Keratinocyte (primary cell): ENCODE results near the gene KIF16B. TPM values are rescaled to one million over a fixed set of nuclear protein-coding genes. Genes with fewer than 3 reads are reported as not detected.

ENCODE experiments used
- DNase-seq: peaks from one replicate; pipeline ENCODE4 v3.0.0-alpha.2; 2011; ENCODE audit warnings: low read depth, missing footprints, low spot score
- FAIRE-seq: peaks from 2 replicates; lab custom pipeline; 2011; peaks lifted over from hg19 to GRCh38; lab: Jason Lieb, UNC
- H2AFZ ChIP-seq: 2 replicates; pipeline ENCODE4 v1.6.0; 2012; ENCODE audit warnings: low read length, control low read depth, inconsistent platforms; ENCODE audit not compliant: control insufficient read depth
- H3K27ac ChIP-seq: 2 replicates; pipeline ENCODE4 v1.5.1; 2011; ENCODE audit warnings: low read length; ENCODE audit not compliant: control insufficient read depth, insufficient read depth
- H3K27me3 ChIP-seq: 3 replicates; pipeline ENCODE4 v1.6.0; 2011; ENCODE audit warnings: low read length; ENCODE audit not compliant: control insufficient read depth, insufficient read depth; ENCODE audit errors: extremely low read depth
- H3K36me3 ChIP-seq, 2 experiments: 2 replicates in 1 of 2; 3 replicates in 1 of 2; pipeline ENCODE4 v1.5.1; 2011; ENCODE audit warnings: low read length in 2 of 2, mild to moderate bottlenecking in 1 of 2; ENCODE audit not compliant: control insufficient read depth in 2 of 2, insufficient read depth in 2 of 2; ENCODE audit errors: extremely low read depth in 1 of 2
- H3K4me1 ChIP-seq: 3 replicates; pipeline ENCODE4 v1.5.1; 2011; ENCODE audit warnings: low read length; ENCODE audit not compliant: control insufficient read depth, insufficient read depth; ENCODE audit errors: extremely low read depth
- H3K4me2 ChIP-seq: 3 replicates; pipeline ENCODE4 v1.6.0; 2011; ENCODE audit warnings: low read depth, low read length; ENCODE audit not compliant: control insufficient read depth, insufficient read depth; ENCODE audit errors: extremely low read depth
- H3K4me3 ChIP-seq, 3 experiments: fragments of 200-600 bp in 1 of 3; sonication (generic) in 1 of 3; 2 replicates in 2 of 3; 3 replicates in 1 of 3; pipeline ENCODE4 v1.5.1; 2011 to 2016; ENCODE audit warnings: low read length in 3 of 3, mild to moderate bottlenecking in 3 of 3, control low read depth in 2 of 3, inconsistent platforms in 1 of 3, low read depth in 1 of 3, mixed read lengths in 1 of 3, mixed run types in 1 of 3, moderate library complexity in 1 of 3; ENCODE audit not compliant: control insufficient read depth in 2 of 3, insufficient read depth in 2 of 3; ENCODE audit errors: extremely low read depth in 1 of 3
- H3K79me2 ChIP-seq: 2 replicates; pipeline ENCODE4 v1.6.0; 2012; ENCODE audit warnings: low read length; ENCODE audit not compliant: control insufficient read depth, insufficient read depth
- H3K9ac ChIP-seq: 3 replicates; pipeline ENCODE4 v1.6.0; 2011; ENCODE audit warnings: low read length; ENCODE audit not compliant: control insufficient read depth, insufficient read depth; ENCODE audit errors: extremely low read depth
- H3K9me1 ChIP-seq: 3 replicates; pipeline ENCODE4 v1.6.0; 2011; ENCODE audit warnings: low read length; ENCODE audit not compliant: control insufficient read depth, insufficient read depth; ENCODE audit errors: extremely low read depth
- H3K9me3 ChIP-seq: 2 replicates; pipeline ENCODE4 v1.5.1; 2012; ENCODE audit warnings: low read depth, low read length; ENCODE audit not compliant: control insufficient read depth
- H4K20me1 ChIP-seq: 3 replicates; pipeline ENCODE4 v1.6.0; 2011; ENCODE audit warnings: low read length; ENCODE audit not compliant: control insufficient read depth, insufficient read depth; ENCODE audit errors: extremely low read depth
- EZH2 ChIP-seq: IDR thresholded peaks from one replicate; pipeline ENCODE4 v1.6.1; 2012; ENCODE audit warnings: inconsistent platforms, mild to moderate bottlenecking, low read length, moderate library complexity
- dilution Hi-C: fragments of 300-500 bp; cut with MboI; formaldehyde crosslinking; loops from one replicate; pipeline ENCODE4 v1.7.0; 2020; ENCODE audit warnings: low sequenced_read_pairs; ENCODE audit not compliant: extremely low pct_ligation_motif_present
- polyA plus RNA-seq, 5 experiments: library from polyadenylated mRNA; depleted of rRNA in 3 of 5; stranded (reverse) in 3 of 5; stranded (forward) in 1 of 5; unstranded in 1 of 5; fragments of >200 nt; gene quantifications; 1 replicate in 1 of 5; 2 replicates in 3 of 5; 3 replicates in 1 of 5; pipeline versions ENCODE4 v1.2.1 to v1.2.3, GENCODE V29; 2011 to 2012; ENCODE audit warnings: missing spikeins in 2 of 5, low read depth in 1 of 5, low replicate concordance in 1 of 5
- TF ChIP-seq, protein P1 (sequence below), 3 experiments: IDR thresholded peaks in 1 of 3; conservative IDR thresholded peaks in 1 of 3; optimal IDR thresholded peaks in 1 of 3; 2 replicates in 2 of 3; 3 replicates in 1 of 3; pipeline versions ENCODE3 to v1.5.1; 2011; ENCODE audit warnings: low read length in 3 of 3, mild to moderate bottlenecking in 3 of 3, moderate library complexity in 2 of 3, control low read depth in 1 of 3, inconsistent platforms in 1 of 3; ENCODE audit not compliant: insufficient read depth in 2 of 3; ENCODE audit errors: extremely low read depth in 1 of 3

The KIF16B gene
- polyA plus RNA-seq, 1 donor (not counting 4 experiments of a cell fraction or from before 2014, with no cell fraction given) = 16.1 TPM

- dilution Hi-C loops = no loop called here
- no peak overlapping the region for H3K4me3 ChIP-seq
- no peaks in the 10 kb centered on the region for H3K79me2 ChIP-seq
- H3K9me1 ChIP-seq = no peaks in the 10 kb centered on the region
- no peak overlapping the region for H3K9ac ChIP-seq
- H2AFZ ChIP-seq = no peak overlapping the region
- TF ChIP-seq, protein P1, sequence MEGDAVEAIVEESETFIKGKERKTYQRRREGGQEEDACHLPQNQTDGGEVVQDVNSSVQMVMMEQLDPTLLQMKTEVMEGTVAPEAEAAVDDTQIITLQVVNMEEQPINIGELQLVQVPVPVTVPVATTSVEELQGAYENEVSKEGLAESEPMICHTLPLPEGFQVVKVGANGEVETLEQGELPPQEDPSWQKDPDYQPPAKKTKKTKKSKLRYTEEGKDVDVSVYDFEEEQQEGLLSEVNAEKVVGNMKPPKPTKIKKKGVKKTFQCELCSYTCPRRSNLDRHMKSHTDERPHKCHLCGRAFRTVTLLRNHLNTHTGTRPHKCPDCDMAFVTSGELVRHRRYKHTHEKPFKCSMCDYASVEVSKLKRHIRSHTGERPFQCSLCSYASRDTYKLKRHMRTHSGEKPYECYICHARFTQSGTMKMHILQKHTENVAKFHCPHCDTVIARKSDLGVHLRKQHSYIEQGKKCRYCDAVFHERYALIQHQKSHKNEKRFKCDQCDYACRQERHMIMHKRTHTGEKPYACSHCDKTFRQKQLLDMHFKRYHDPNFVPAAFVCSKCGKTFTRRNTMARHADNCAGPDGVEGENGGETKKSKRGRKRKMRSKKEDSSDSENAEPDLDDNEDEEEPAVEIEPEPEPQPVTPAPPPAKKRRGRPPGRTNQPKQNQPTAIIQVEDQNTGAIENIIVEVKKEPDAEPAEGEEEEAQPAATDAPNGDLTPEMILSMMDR (optimal IDR thresholded peaks at IDR 0.05 in 1 of 3, IDR thresholded peaks at IDR 0.05 in 1 of 3, conservative IDR thresholded peaks at IDR 0.05 in 1 of 3; ENCODE audit: extremely low read depth in 1 of 3, insufficient read depth in 2 of 3, low read length in 3 of 3) = no peak
- TF ChIP-seq EZH2 = no peak
- peaks cover 0 to 1% of the 10 kb centered on the region in 2 experiments for H3K36me3 ChIP-seq
- no peak overlapping the region for H3K27ac ChIP-seq
- no peaks in the 10 kb centered on the region for H3K27me3 ChIP-seq
- no peak overlapping the region for H3K4me2 ChIP-seq
- no peaks in the 10 kb centered on the region for H3K9me3 ChIP-seq
- H4K20me1 ChIP-seq = no peaks in the 10 kb centered on the region
- DNase-seq (no peak), FAIRE-seq (no peak)
- no peaks in the 10 kb centered on the region for H3K4me1 ChIP-seq
These were observed 220.4 kb downstream of the KIF16B start for GRCh38 chr20:16352751-16353416.

DNA sequence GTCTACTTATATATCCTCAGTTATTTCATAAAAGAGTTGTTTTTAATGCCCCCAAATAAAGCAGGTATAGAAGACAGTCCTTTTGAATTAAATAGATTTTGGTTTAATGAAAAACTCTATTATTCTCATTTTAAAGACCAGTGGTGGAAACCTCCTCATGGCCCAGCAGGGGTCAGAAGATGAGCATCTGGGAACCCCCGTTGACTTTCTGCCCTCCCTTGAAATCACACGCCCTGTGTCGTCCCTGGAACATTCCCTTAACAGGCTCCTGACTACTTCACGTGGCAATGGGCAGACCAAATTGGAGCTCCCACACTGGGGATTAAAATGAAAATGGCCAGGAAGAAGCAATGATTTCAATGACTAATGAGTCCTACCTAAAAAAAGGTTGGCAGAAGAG is 220.9 kb downstream of the KIF16B start:
- no peak for FAIRE-seq
- Histone ChIP-seq H3K27ac (no peak overlapping the region), H3K4me1 (no peaks in the 10 kb centered on the region), H4K20me1 (no peaks in the 10 kb centered on the region), H3K9me3 (no peaks in the 10 kb centered on the region), H3K4me3 (no peak overlapping the region), H3K9ac (no peak overlapping the region), H3K36me3 (peaks cover 0 to 1% of the 10 kb centered on the region in 2 experiments), H3K9me1 (no peaks in the 10 kb centered on the region), H2AFZ (no peak overlapping the region), H3K4me2 (no peak overlapping the region), H3K79me2 (no peaks in the 10 kb centered on the region), H3K27me3 (no peaks in the 10 kb centered on the region)
- TF ChIP-seq EZH2 = no peak
- TF ChIP-seq, protein P1 (optimal IDR thresholded peaks at IDR 0.05 in 1 of 3, IDR thresholded peaks at IDR 0.05 in 1 of 3, conservative IDR thresholded peaks at IDR 0.05 in 1 of 3; ENCODE audit: extremely low read depth in 1 of 3, insufficient read depth in 2 of 3, low read length in 3 of 3) = no peak
- dilution Hi-C loops = no loop called here
- DNase-seq = no peak
